Uterus (tissue), 2 donors: ENCODE results near the gene TBXA2R.

Experiments
- CTCF ChIP-seq, 4 experiments: fragments of 200-600 bp in 2 of 4; fragments of 450-650 bp in 2 of 4; sonication (generic) in 2 of 4; IDR thresholded peaks; one replicate each; pipeline ENCODE4 v1.5.1; 2016 to 2019; ENCODE audit warnings: antibody characterized with exemption in 4 of 4, mild to moderate bottlenecking in 2 of 4, moderate library complexity in 1 of 4
- POLR2A ChIP-seq, 2 donors: fragments of 450-650 bp; IDR thresholded peaks; one replicate each; pipeline ENCODE4 v1.6.1; 2016; ENCODE audit warnings: antibody characterized with exemption in 2 of 2, mild to moderate bottlenecking in 1 of 2, moderate library complexity in 1 of 2

- no peak for TF ChIP-seq POLR2A (IDR thresholded peaks at IDR 0.05)
- no peak for TF ChIP-seq CTCF (IDR thresholded peaks at IDR 0.05)
Observed at GRCh38 chr19:3631053-3631861, 24.6 kb upstream of the TBXA2R start.
